Measurements from ENCODE around the gene SAFB. TPM values are rescaled to one million over a fixed set of nuclear protein-coding genes. Genes with fewer than 3 reads are reported as not detected.
A peak's percentile ranks its signal among the peaks of the same experiment; 100 is the strongest.
"Not testable (repeated sequence)": the region's sequence is repeated elsewhere in the genome, so short reads cannot be mapped to it uniquely, and the experiment has no call there.

The SAFB gene
- total RNA-seq, 2 donors from 2014 or later, result 126 to 190 TPM

DNA sequence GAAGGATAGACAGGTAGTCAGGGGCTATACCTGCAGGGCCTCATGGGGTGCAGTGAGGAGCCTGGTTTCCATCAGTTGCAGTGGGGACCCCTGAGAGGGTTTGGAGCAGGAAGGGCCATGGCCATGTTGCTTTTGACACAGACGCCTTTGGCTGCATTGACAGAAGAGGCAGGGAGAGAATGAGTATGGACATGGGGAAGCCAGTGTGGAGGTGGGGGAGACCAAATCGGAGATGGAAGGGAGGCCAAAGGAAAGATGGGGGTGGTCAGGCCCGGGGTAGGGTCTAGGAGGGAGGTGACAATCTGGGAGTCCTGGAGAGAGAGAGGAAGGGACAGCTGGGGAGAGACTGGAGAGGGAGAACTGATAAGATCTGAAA is 59.2 kb downstream of the SAFB start:
- peak overlapping the region in 1 of 2 donors; percentile 26 for H3K27ac Mint-ChIP-seq
- H3K4me1 Mint-ChIP-seq (ENCODE audit: low read depth in 2 of 2), result peaks cover 24 to 25% of the 10 kb centered on the region in 2 donors
- H3K27me3 Mint-ChIP-seq, result no peaks in the 10 kb centered on the region
- DNase-seq (ENCODE audit: low spot score) (no peak), ATAC-seq (no peak)
- H3K4me3 Mint-ChIP-seq, result peak overlapping the region; percentile 86
- no peaks in the 10 kb centered on the region for H3K9me3 Mint-ChIP-seq
- no peaks in the 10 kb centered on the region for H3K36me3 Mint-ChIP-seq

DNA sequence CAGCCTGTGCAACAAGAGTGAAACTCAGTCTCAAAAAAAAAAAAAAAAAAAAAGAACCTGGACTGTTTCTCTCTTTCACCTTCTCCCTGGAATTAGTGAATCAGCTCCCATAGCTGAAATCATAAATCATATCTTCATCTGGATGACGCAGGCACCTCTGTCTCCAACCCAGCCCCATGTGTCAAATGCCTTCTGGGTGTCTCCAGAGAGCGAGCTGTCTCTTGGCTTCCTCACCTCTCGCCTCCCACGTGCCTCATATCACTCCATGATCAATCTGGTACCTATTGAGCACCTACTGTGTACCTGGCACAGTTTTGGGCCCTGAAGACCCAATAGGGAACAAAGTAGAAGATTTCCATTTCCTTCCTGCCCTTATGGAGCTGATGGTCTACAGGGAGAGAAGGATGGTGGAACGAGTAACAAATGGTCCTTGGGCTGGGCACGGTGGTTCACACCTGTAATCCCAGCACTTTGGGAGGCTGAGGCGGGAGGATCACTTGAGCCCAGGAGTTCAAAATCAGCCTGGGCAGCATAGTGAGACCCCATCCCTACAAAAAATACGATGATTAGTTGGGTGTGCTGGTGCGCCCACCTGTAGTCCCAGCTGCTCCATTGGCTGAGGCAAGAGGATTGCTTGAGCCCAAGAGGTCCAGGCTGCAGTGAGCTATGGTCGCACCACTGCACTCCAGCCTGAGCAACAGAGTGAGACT is 60.4 kb downstream of the SAFB start:
- Mint-ChIP-seq H3K36me3 (no peaks in the 10 kb centered on the region), H3K4me3 (peak overlapping the region; percentile 29), H3K4me1 (ENCODE audit: low read depth in 2 of 2) (peaks cover 24 to 28% of the 10 kb centered on the region in 2 donors), H3K9me3 (no peaks in the 10 kb centered on the region), H3K27me3 (no peaks in the 10 kb centered on the region), H3K27ac (no peak overlapping the region)
- ATAC-seq, result no peak
- DNase-seq (ENCODE audit: low spot score), result no peak

DNA sequence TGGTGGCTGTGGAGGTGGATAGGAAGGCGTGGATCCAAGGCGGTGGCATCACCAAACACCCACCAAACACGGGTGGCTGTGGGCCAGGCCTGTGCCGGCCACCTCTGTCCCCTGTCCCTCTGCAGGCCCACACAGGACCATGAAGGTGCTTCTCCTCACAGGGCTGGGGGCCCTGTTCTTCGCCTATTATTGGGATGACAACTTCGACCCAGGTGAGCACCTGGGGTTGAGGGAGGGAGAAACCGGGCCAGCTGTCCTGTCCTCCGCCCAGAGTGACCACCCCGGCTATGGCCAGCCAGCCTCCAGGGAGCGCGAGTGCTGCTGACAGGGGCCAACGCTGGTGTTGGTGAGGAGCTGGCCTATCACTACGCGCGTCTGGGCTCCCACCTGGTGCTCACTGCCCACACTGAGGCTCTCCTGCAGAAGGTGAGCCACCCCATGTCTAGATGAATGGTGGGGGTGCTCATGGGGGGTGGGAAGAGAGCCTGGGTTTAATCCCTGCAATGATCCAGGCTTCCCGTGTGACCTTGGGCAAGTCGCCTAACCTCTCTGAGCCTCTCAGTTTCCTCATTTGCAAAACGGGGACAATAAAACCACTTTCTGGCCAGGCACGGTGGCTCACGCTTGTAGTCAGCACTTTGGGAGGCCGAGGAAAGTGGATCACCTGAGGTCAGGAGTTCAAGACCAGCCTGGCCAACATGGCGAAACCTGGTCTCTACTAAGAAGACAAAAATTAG is 62.0 kb downstream of the SAFB start:
- ATAC-seq, result no peak
- no peaks in the 10 kb centered on the region for H3K27me3 Mint-ChIP-seq
- H3K9me3 Mint-ChIP-seq, result no peaks in the 10 kb centered on the region
- H3K4me3 Mint-ChIP-seq, result no peak overlapping the region
- no peak overlapping the region for H3K27ac Mint-ChIP-seq
- peaks cover 21 to 30% of the 10 kb centered on the region in 2 donors for H3K4me1 Mint-ChIP-seq (ENCODE audit: low read depth in 2 of 2)
- DNase-seq (ENCODE audit: low spot score), result no peak
- H3K36me3 Mint-ChIP-seq, result no peaks in the 10 kb centered on the region

DNA sequence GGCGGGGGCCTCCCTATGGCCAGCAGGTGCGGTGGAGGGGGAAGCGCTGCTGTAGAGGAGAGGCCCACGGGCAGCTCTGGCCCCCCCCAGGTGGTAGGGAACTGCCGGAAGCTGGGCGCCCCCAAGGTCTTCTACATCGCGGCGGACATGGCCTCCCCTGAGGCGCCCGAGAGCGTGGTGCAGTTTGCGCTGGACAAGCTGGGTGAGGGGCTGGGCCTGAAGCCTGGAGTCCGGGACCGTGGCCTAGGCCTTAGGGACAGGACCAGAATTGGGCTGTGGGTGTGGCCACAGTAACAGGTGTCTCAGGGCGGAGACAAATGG is 63.4 kb downstream of the SAFB start:
- no peak for ATAC-seq
- Mint-ChIP-seq H3K27ac (peak overlapping the region; percentile 12 to 75), H3K4me3 (peak overlapping the region; percentile 76), H3K4me1 (ENCODE audit: low read depth in 2 of 2) (peaks cover 25 to 34% of the 10 kb centered on the region in 2 donors), H3K27me3 (no peaks in the 10 kb centered on the region), H3K36me3 (peaks cover 7% of the 10 kb centered on the region), H3K9me3 (no peaks in the 10 kb centered on the region)
- no peak for DNase-seq (ENCODE audit: low spot score)

DNA sequence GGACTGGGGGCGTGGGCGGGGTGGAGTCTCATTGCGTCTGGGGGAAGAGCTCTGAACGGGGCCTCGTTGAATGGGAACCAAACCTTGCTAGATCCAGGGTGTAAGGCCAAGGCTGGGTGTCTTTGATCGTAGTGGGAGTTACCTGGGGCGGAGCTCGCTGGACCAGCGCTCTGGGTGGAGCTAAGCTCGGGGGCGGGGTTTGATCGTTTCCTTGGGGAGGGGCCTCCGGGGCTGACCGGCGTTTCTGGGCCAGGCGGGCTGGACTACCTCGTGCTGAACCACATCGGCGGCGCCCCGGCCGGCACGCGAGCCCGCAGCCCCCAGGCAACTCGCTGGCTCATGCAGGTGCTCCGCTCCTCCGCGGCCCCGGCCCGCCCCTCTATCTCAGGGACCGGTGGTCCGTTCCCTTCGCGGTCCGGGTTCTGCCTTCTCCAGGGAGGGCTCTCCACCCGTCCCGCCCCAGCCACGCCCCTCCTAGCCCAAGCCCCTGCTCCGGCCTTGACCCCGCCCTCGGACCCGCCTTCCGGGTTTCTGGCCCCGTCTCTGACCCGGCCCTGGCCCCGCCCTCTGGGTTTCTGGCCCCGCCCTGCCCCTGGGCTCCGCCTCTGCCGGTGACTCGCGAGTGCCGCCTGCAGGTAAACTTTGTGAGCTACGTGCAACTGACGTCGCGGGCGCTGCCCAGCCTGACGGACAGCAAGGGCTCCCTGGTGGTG is 63.9 kb downstream of the SAFB start:
- Mint-ChIP-seq H3K36me3 (peaks cover 7% of the 10 kb centered on the region), H3K27ac (peak overlapping the region; percentile 12 to 75), H3K9me3 (no peaks in the 10 kb centered on the region), H3K4me3 (peak overlapping the region; percentile 76), H3K27me3 (no peaks in the 10 kb centered on the region), H3K4me1 (ENCODE audit: low read depth in 2 of 2) (peaks cover 20 to 29% of the 10 kb centered on the region in 2 donors)
- peak; percentile 88 to 92 for ATAC-seq
- peak; percentile 99 for DNase-seq (ENCODE audit: low spot score)

DNA sequence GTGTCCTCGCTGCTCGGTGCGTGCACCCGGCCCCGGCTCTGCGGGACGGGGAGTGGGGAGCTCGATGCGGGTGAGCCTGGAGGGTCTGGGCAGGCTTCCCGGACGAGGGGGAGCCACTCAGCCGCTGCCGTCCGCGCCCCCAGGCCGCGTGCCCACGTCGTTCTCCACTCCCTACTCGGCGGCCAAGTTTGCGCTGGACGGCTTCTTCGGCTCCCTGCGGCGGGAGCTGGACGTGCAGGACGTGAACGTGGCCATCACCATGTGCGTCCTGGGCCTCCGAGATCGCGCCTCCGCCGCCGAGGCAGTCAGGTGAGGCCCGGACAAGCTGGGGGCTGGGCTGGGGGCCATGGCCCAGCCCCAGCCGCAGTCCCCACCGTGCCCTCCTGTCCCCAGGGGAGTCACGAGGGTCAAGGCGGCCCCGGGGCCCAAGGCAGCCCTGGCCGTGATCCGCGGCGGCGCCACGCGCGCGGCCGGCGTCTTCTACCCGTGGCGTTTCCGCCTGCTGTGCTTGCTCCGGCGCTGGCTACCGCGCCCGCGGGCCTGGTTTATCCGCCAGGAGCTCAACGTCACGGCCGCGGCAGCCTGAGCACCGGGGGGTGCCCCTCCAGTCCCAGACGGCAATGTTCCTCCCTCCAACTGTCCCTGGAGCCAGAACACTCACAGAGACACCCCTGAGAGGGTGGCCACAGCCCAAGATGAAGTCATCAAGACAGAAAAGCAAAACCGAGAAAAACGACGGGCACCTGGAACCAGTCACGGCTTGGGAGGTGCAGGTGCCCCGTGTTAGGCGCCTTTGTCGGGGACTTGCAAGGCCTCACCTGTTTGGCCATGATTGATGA is 64.7 kb downstream of the SAFB start:
- Mint-ChIP-seq H3K4me1 (ENCODE audit: low read depth in 2 of 2) (peaks cover 19 to 32% of the 10 kb centered on the region in 2 donors), H3K4me3 (peak overlapping the region; percentile 76), H3K36me3 (peaks cover 7% of the 10 kb centered on the region), H3K27me3 (no peaks in the 10 kb centered on the region), H3K27ac (peak overlapping the region in 1 of 2 donors; percentile 75), H3K9me3 (no peaks in the 10 kb centered on the region)
- ATAC-seq (no peak), DNase-seq (ENCODE audit: low spot score) (no peak)

DNA sequence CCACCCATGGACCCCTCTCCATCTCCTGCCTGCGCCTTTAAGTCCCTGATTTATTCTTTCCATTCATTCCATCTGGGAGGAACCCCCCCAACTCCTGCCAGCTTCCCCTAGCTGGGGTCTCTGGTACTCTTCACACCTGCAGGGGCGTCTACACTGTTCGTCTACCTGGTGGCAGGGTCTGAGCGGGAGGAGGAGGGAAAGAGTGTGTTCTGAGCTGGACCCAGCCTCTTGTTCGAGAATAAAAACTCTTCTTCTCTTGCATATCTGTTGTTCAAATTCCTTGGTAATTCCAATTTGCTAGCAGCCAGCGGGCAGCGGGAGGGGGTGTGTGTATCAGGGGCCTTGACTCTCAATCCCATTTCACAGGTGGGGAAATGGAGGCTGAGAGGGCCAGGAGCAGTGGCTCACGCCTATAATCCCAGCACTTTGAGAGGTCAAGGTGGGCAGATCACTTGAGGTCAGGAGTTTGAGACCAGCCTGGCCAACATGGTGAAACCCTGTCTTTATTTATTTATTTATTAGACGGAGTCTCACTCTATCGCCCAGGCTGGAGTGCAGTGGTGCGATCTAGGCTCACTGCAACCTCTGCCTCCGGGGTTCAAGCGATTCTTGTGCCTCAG is 65.5 kb downstream of the SAFB start:
- not testable (repeated sequence) for ATAC-seq

DNA sequence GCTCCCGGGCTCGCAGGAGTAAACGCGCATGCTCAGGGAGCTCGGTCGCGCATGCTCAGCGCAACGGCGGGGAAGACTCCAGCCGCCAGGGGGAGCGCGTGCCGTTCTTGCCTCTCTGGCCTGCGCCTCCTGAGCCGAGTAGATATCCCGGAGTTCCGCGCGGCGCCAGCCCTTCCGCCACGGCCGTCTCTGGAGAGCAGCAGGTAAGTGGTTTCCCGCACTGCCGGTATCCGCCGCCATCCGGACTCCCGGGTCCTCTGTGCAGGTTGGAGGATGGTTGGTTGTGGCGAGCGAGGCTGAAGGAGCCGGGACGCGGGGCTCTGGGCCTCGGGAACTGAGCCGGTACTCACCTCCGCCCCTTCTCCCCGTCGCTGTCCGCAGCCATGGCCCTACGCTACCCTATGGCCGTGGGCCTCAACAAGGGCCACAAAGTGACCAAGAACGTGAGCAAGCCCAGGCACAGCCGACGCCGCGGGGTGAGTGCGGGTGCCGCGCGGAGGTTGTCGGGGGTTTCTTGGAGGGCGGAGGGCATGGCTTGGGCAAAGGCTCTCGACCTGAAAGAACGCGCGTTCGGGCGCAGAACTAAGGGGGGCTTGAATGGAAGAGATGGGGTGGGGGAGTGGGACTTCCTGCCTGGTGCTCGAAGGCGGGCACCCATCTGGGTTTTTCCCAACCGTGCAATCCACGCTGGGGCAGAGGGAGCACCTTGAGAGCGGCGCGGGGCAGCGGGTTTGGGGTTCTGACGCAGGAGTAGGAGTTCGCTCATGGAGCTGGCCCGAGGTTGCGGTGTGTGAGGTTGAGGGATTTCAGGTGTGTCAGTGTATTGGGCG is 67.5 kb downstream of the SAFB start, which contains the start of gene RPL36:
Gene RPL36 (plus strand): TSS at position 171 of the 830 bp plus-strand sequence. CDS start 213 bp downstream, at position 384.
- peak; percentile 73 to 75 for ATAC-seq

More for the DNA sequence above, 65.5 kb downstream of the SAFB start:
- Mint-ChIP-seq H3K4me1 (ENCODE audit: low read depth in 2 of 2) (peaks cover 19 to 37% of the 10 kb centered on the region in 2 donors), H3K4me3 (peak overlapping the region; percentile 58)
- H3K9me3 Mint-ChIP-seq; DNase-seq (ENCODE audit: low spot score); H3K36me3 Mint-ChIP-seq; H3K27me3 Mint-ChIP-seq; H3K27ac Mint-ChIP-seq: not testable (repeated sequence)

DNA sequence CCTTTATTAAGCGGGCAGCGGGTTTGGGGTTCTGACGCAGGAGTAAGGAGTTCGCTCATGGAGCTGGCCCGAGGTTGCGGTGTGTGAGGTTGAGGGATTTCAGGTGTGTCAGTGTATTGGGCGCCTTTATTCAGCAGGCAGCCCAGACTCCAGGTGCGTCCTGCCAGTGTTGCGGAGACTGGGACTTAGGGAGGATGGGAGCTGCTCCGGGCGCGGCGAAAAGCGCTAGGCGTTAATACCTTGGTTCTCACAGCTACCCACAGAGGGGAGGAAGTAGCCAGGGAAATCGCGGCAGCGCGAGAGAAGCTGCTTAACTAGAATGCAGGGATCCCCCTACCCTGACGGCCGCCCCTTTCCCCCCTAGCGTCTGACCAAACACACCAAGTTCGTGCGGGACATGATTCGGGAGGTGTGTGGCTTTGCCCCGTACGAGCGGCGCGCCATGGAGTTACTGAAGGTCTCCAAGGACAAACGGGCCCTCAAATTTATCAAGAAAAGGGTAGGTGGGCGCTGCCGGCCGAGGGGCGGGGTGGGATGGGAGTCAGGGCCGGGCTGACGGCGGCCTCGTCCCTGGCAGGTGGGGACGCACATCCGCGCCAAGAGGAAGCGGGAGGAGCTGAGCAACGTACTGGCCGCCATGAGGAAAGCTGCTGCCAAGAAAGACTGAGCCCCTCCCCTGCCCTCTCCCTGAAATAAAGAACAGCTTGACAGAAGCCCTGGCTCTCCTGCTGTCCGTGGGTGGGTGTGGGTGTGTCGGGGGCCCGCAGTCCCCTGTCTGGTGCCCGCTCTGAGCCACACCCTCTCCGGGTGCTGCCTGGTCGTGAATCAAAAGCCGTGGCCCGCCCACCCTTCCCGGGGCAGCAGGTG is 68.3 kb downstream of the SAFB start:
- Mint-ChIP-seq H3K27me3 (no peaks in the 10 kb centered on the region), H3K4me3 (peak overlapping the region; percentile 98), H3K27ac (peak overlapping the region; percentile 96 to 97), H3K4me1 (ENCODE audit: low read depth in 2 of 2) (peaks cover 14 to 36% of the 10 kb centered on the region in 2 donors), H3K36me3 (peaks cover 7% of the 10 kb centered on the region), H3K9me3 (no peaks in the 10 kb centered on the region)
- DNase-seq (ENCODE audit: low spot score) (no peak), ATAC-seq (no peak)

More for the DNA sequence above, 67.5 kb downstream of the SAFB start, which contains the start of gene RPL36:
- no peaks in the 10 kb centered on the region for H3K9me3 Mint-ChIP-seq
- H3K4me1 Mint-ChIP-seq (ENCODE audit: low read depth in 2 of 2), result peaks cover 19 to 36% of the 10 kb centered on the region in 2 donors
- H3K27ac Mint-ChIP-seq, result peak within 1 kb of the TSS; percentile 96 to 97
- peaks cover 7% of the 10 kb centered on the region for H3K36me3 Mint-ChIP-seq
- peak; percentile 97 for DNase-seq (ENCODE audit: low spot score)
- peak within 1 kb of the TSS; percentile 98 for H3K4me3 Mint-ChIP-seq
- H3K27me3 Mint-ChIP-seq, result no peaks in the 10 kb centered on the region

DNA sequence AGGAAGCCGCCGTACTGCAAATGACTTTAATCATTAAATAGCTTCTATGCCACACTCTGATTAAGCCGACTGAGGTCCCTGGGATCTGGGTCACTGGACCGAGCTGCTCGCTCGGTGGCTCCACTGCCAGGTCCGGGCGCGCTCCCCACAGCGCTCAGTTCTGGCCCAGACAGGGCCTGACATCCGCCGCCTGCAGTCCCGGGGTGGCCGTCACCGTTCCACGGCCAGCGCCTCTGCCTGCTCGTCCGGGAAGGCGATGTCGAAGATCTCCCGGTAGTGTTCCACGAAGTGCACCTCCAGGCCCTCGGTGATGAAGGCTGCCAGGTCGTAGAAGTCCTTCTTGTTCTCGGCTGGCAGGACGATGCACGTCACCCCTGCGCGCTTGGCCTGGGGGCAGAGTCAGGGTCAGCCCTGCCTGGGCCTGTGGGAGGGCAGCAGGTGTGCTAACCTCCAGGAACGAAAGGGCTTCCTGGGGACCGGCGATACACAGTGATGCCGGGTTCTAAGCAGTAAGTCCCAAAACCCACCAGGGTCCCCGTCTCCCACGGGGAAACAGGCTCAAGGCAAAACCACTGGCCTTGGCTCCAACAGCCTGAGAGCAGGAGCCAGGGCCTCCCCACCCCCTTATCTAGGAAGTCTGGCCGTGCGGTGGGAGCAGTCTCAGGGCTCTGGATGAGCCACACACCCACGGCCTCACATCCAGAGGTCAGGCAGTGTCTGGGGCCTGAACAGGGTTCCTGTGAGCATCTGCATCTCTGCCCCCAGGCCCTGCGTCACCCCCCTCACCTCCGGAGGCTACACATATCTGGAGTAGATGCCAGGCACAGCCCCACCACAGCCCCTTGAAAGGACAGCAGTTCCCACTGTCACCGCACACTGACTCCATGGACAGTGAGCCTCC is 69.2 kb downstream of the SAFB start:
- Mint-ChIP-seq H3K27me3 (no peaks in the 10 kb centered on the region), H3K36me3 (peaks cover 7% of the 10 kb centered on the region), H3K4me3 (peak overlapping the region; percentile 58), H3K9me3 (no peaks in the 10 kb centered on the region), H3K4me1 (ENCODE audit: low read depth in 2 of 2) (peaks cover 14 to 34% of the 10 kb centered on the region in 2 donors), H3K27ac (peak overlapping the region in 1 of 2 donors; percentile 44)
- ATAC-seq, result no peak
- no peak for DNase-seq (ENCODE audit: low spot score)

DNA sequence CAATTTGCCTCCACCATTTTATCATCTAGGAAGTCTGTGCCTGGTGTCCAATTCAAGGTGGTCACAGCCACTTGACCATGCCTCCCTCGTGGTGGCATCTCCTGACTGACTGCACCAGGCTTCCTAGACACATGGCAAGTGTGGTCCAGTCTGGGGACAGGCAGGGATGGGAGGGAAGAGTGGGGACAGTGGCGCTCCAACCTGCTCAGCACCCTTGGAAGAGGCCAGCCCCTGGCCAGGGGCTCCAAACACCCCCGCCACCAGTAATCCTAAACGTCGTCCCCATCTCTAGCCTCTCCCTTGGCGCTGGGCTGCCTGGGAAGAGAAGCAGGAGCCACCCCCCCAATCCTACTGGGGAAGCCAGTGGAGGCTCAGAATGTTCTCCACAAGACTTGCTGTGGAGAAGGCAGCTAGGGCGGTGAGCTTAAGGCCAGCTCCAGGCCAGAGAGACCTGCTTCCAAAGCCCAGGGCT is 69.9 kb downstream of the SAFB start:
- Mint-ChIP-seq H3K9me3 (no peaks in the 10 kb centered on the region), H3K36me3 (peaks cover 7% of the 10 kb centered on the region), H3K4me3 (peak overlapping the region; percentile 58), H3K27me3 (no peaks in the 10 kb centered on the region), H3K4me1 (ENCODE audit: low read depth in 2 of 2) (peaks cover 14 to 36% of the 10 kb centered on the region in 2 donors), H3K27ac (peak overlapping the region in 1 of 2 donors; percentile 44)
- no peak for ATAC-seq
- DNase-seq (ENCODE audit: low spot score), result no peak
